H9 (cell line): Measurements from ENCODE around the gene KIF1A. TPM values are rescaled to one million over a fixed set of nuclear protein-coding genes. Genes with fewer than 3 reads are reported as not detected.

Source experiments
- DNase-seq: peaks from one replicate; pipeline ENCODE4 v3.0.0-alpha.2; 2017
- H2AFZ ChIP-seq: one replicate; pipeline ENCODE4 v1.6.1; 2013; ENCODE audit warnings: mild to moderate bottlenecking, low read length, control low read depth, moderate library complexity
- H2AK5ac ChIP-seq: 2 replicates; pipeline ENCODE4 v1.6.1; 2013; ENCODE audit warnings: low read length, control low read depth, mixed read lengths; ENCODE audit not compliant: insufficient read length
- H2BK120ac ChIP-seq: one replicate; pipeline ENCODE4 v1.6.1; 2013; ENCODE audit warnings: low read depth, mild to moderate bottlenecking, low read length, control low read depth, inconsistent platforms; ENCODE audit not compliant: poor library complexity, severe bottlenecking
- H2BK12ac ChIP-seq: 2 replicates; pipeline ENCODE4 v1.6.1; 2013; ENCODE audit warnings: low read length, control low read depth, mixed read lengths, low read depth; ENCODE audit not compliant: insufficient read length
- H2BK15ac ChIP-seq: 2 replicates; pipeline ENCODE4 v1.6.1; 2013; ENCODE audit warnings: low read depth, low read length, control low read depth
- H2BK20ac ChIP-seq: one replicate; pipeline ENCODE4 v1.6.1; 2013; ENCODE audit warnings: low read depth, mild to moderate bottlenecking, low read length, control low read depth, inconsistent platforms; ENCODE audit not compliant: poor library complexity, severe bottlenecking
- H2BK5ac ChIP-seq: 2 replicates; pipeline ENCODE4 v1.6.1; 2013; ENCODE audit warnings: low read length, control low read depth, mixed read lengths; ENCODE audit not compliant: insufficient read length
- H3K14ac ChIP-seq: 2 replicates; pipeline ENCODE4 v1.6.1; 2013; ENCODE audit warnings: low read length, control low read depth; ENCODE audit not compliant: insufficient read depth
- H3K18ac ChIP-seq: 2 replicates; pipeline ENCODE4 v1.6.1; 2013; ENCODE audit warnings: low read depth, mild to moderate bottlenecking, mixed read lengths, low read length, control low read depth; ENCODE audit not compliant: insufficient read length
- H3K23ac ChIP-seq: 2 replicates; pipeline ENCODE4 v1.6.1; 2013; ENCODE audit warnings: low read length, control low read depth, mixed read lengths, low read depth; ENCODE audit not compliant: insufficient read length
- H3K23me2 ChIP-seq: 2 replicates; pipeline ENCODE4 v1.6.1; 2013; ENCODE audit warnings: low read depth, mild to moderate bottlenecking, mixed read lengths, low read length, control low read depth; ENCODE audit not compliant: insufficient read length, poor library complexity, severe bottlenecking
- H3K27ac ChIP-seq: 2 replicates; pipeline ENCODE4 v1.5.1; 2013; ENCODE audit warnings: low read length, control low read depth, mixed read lengths, low read depth; ENCODE audit not compliant: insufficient read length
- H3K27me3 ChIP-seq: 2 replicates; pipeline ENCODE4 v1.6.1; 2013; ENCODE audit warnings: low read length, control low read depth, inconsistent platforms; ENCODE audit not compliant: insufficient read depth
- H3K4ac ChIP-seq: 2 replicates; pipeline ENCODE4 v1.6.1; 2013; ENCODE audit warnings: low read depth, mild to moderate bottlenecking, control low read depth, inconsistent platforms, low read length, moderate library complexity
- H3K4me1 ChIP-seq: 2 replicates; pipeline ENCODE4 v1.6.1; 2013; ENCODE audit warnings: low read length, control low read depth, inconsistent platforms; ENCODE audit not compliant: insufficient read depth
- H3K4me2 ChIP-seq: 2 replicates; pipeline ENCODE4 v1.6.1; 2013; ENCODE audit warnings: low read length, control low read depth, mixed read lengths; ENCODE audit not compliant: insufficient read length, insufficient read depth
- H3K56ac ChIP-seq: 2 replicates; pipeline ENCODE4 v1.6.1; 2013; ENCODE audit warnings: low read depth, mild to moderate bottlenecking, mixed read lengths, low read length, control low read depth; ENCODE audit not compliant: insufficient read length
- H3K79me1 ChIP-seq: 2 replicates; pipeline ENCODE4 v1.6.1; 2013; ENCODE audit warnings: low read depth, mild to moderate bottlenecking, moderate library complexity, low read length, control low read depth, inconsistent platforms; ENCODE audit not compliant: insufficient read depth, poor library complexity, severe bottlenecking
- H3K79me2 ChIP-seq: 2 replicates; pipeline ENCODE4 v1.6.1; 2013; ENCODE audit warnings: low read length, control low read depth, inconsistent platforms; ENCODE audit not compliant: insufficient read depth
- H3K9ac ChIP-seq: 2 replicates; pipeline ENCODE4 v1.6.1; 2013; ENCODE audit warnings: low read length, control low read depth, mixed read lengths; ENCODE audit not compliant: insufficient read length; ENCODE audit errors: extremely low read depth
- H3K9me3 ChIP-seq: one replicate; pipeline ENCODE4 v1.6.1; 2013; ENCODE audit warnings: low read depth, low read length, inconsistent platforms; ENCODE audit not compliant: control insufficient read depth
- H3T11ph ChIP-seq: one replicate; pipeline ENCODE4 v1.6.1; 2013; ENCODE audit warnings: mild to moderate bottlenecking, low read length, control low read depth, inconsistent platforms
- H4K20me1 ChIP-seq: one replicate; pipeline ENCODE4 v1.6.1; 2013; ENCODE audit not compliant: control insufficient read depth, insufficient read length, insufficient read depth
- H4K5ac ChIP-seq: 2 replicates; pipeline ENCODE4 v1.6.1; 2013; ENCODE audit warnings: low read depth, mild to moderate bottlenecking, mixed read lengths, low read length, control low read depth; ENCODE audit not compliant: insufficient read length
- H4K8ac ChIP-seq: replicated peaks from 2 replicates; pipeline ENCODE4 v1.6.1; 2013; ENCODE audit warnings: low read length, control low read depth, mixed read lengths, low read depth; ENCODE audit not compliant: insufficient read length
- H4K91ac ChIP-seq: 2 replicates; pipeline ENCODE4 v1.6.1; 2013; ENCODE audit warnings: low read depth, mild to moderate bottlenecking, moderate library complexity, mixed read lengths, low read length, control low read depth; ENCODE audit not compliant: insufficient read length
- H3K27ac Mint-ChIP-seq, 3 experiments: 2 replicates in 2 of 3; 3 replicates in 1 of 3; pipeline ENCODE4 v1.8.0; 2020 to 2021; ENCODE audit warnings: mixed read lengths in 3 of 3, mild to moderate bottlenecking in 1 of 3, moderate library complexity in 1 of 3
- H3K27me3 Mint-ChIP-seq: 2 replicates; pipeline ENCODE4 v1.8.0; 2021; ENCODE audit warnings: low read depth, mild to moderate bottlenecking, moderate library complexity, mixed read lengths
- H3K36me3 Mint-ChIP-seq, 3 experiments: 2 replicates in 2 of 3; 3 replicates in 1 of 3; pipeline ENCODE4 v1.8.0; 2020 to 2021; ENCODE audit warnings: low read depth in 3 of 3, mixed read lengths in 3 of 3; ENCODE audit not compliant: insufficient read depth in 1 of 3
- H3K4me1 Mint-ChIP-seq, 2 experiments: 2 replicates each; pipeline ENCODE4 v1.8.0; 2020; ENCODE audit warnings: mixed read lengths in 2 of 2
- H3K4me3 Mint-ChIP-seq, 2 experiments: 2 replicates in 1 of 2; 3 replicates in 1 of 2; pipeline ENCODE4 v1.8.0; 2020 to 2021; ENCODE audit warnings: mild to moderate bottlenecking in 2 of 2, mixed read lengths in 2 of 2, moderate library complexity in 1 of 2
- H3K9me3 Mint-ChIP-seq, 2 experiments: 2 replicates in 1 of 2; 3 replicates in 1 of 2; pipeline ENCODE4 v1.8.0; 2020; ENCODE audit warnings: mild to moderate bottlenecking in 2 of 2, mixed read lengths in 2 of 2, moderate library complexity in 1 of 2
- WGBS: extraction: QIAGEN DNeasy Blood & Tissue Kit; methylation state at CpG from one replicate; pipeline ENCODE4 v1.1.7; 2013; ENCODE audit warnings: missing lambda C conversion rate, low lambda C conversion rate, mixed read lengths; ENCODE audit not compliant: insufficient read length; ENCODE audit errors: extremely low coverage; 5-methylcytosine and 5-hydroxymethylcytosine counted together
- total RNA-seq: library from RNA; stranded (reverse); gene quantifications from 2 replicates; pipeline ENCODE4 v1.2.1, GENCODE V29; 2021
- TF ChIP-seq, protein P1 (sequence below): fragments of 200-600 bp; sonication (generic); conservative IDR thresholded peaks from 3 replicates; pipeline ENCODE4 v1.8.0; 2021; ENCODE audit warnings: antibody characterized with exemption, mild to moderate bottlenecking

KIF1A gene
- total RNA-seq, 1 experiment from 2014 or later, result 204 TPM

DNA sequence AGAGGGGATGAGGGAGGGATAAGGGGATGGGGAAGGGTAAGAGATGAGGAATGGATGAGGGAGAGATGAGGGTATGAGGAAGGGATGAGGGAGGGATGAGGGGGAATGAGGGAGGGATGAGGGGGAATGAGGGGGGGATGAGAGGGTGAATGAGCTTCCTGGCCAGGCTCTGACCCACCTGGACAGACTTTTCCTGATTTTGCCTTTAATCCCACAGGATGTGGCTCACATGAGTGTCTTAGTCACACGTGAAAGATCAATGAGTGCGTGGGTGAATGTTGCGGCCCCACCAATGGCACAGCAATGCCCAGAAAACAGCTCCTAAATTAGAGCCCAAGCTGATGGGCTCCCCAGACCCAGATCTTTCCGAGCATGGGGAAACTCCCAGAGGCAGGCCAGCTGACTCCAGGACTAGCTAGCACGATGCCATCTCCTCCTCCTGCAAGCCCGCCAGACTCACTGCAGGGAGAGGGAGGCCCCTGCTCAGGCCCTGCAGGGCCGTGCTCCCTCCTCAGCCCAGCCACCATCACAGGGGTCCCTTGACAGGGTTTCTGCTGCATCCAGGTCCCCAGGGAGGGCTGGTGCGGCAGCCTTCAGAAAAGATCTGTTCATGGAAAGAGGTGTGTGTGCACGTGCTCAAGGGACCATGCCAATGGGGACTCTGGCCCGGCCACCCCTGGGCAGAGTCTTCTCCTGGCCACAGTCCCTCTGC is 87.0 kb downstream of the KIF1A start:
- H3K27ac ChIP-seq, result no peak overlapping the region
- no peak overlapping the region for H4K91ac ChIP-seq
- no peak overlapping the region for H2BK15ac ChIP-seq
- H3K23ac ChIP-seq, result no peak overlapping the region
- H3K9me3 ChIP-seq, result no peaks in the 10 kb centered on the region
- no peak overlapping the region for H2BK5ac ChIP-seq
- no CpG with 5 or more reads among the region's 10 CpGs for WGBS
- Mint-ChIP-seq H3K27ac (peak overlapping the region in 1 of 3 experiments; percentile 62; a peak in 2 of 7 replicates), H3K9me3 (no peaks in the 10 kb centered on the region), H3K27me3 (no peaks in the 10 kb centered on the region), H3K36me3 (peaks cover 21 to 51% (median 42%) of the 10 kb centered on the region in 3 experiments; a peak in 6 of 7 replicates), H3K4me3 (no peak overlapping the region), H3K4me1 (no peaks in the 10 kb centered on the region)
- no peak overlapping the region for H3T11ph ChIP-seq
- no peaks in the 10 kb centered on the region for H3K27me3 ChIP-seq
- no peak overlapping the region for H4K5ac ChIP-seq
- TF ChIP-seq, protein P1, sequence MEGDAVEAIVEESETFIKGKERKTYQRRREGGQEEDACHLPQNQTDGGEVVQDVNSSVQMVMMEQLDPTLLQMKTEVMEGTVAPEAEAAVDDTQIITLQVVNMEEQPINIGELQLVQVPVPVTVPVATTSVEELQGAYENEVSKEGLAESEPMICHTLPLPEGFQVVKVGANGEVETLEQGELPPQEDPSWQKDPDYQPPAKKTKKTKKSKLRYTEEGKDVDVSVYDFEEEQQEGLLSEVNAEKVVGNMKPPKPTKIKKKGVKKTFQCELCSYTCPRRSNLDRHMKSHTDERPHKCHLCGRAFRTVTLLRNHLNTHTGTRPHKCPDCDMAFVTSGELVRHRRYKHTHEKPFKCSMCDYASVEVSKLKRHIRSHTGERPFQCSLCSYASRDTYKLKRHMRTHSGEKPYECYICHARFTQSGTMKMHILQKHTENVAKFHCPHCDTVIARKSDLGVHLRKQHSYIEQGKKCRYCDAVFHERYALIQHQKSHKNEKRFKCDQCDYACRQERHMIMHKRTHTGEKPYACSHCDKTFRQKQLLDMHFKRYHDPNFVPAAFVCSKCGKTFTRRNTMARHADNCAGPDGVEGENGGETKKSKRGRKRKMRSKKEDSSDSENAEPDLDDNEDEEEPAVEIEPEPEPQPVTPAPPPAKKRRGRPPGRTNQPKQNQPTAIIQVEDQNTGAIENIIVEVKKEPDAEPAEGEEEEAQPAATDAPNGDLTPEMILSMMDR, result no peak
- no peak overlapping the region for H2BK120ac ChIP-seq
- no peaks in the 10 kb centered on the region for H3K79me1 ChIP-seq
- H2BK12ac ChIP-seq, result no peak overlapping the region
- no peak for DNase-seq
- no peak overlapping the region for H2AFZ ChIP-seq
- no peak overlapping the region for H3K9ac ChIP-seq
- H4K8ac ChIP-seq, result no peak overlapping the region
- no peak overlapping the region for H3K56ac ChIP-seq
- H2BK20ac ChIP-seq, result no peak overlapping the region
- H4K20me1 ChIP-seq, result no peaks in the 10 kb centered on the region
- no peaks in the 10 kb centered on the region for H3K4me1 ChIP-seq
- H2AK5ac ChIP-seq, result no peak overlapping the region
- H3K79me2 ChIP-seq, result no peaks in the 10 kb centered on the region
- H3K4me2 ChIP-seq, result no peak overlapping the region
- H3K23me2 ChIP-seq, result no peaks in the 10 kb centered on the region
- no peak overlapping the region for H3K14ac ChIP-seq
- H3K4ac ChIP-seq, result no peak overlapping the region
- no peak overlapping the region for H3K18ac ChIP-seq
